D341Med (cell line): ENCODE data around the gene ARPIN.
A peak's percentile ranks its signal among the peaks of the same experiment; 100 is the strongest.
"Not testable (repeated sequence)": the region's sequence is repeated elsewhere in the genome, so short reads cannot be mapped to it uniquely, and the experiment has no call there.

Experiments
- DNase-seq: peaks from one replicate; pipeline ENCODE4 v3.0.0; 2012; ENCODE audit warnings: low spot score

ARPIN gene

DNA sequence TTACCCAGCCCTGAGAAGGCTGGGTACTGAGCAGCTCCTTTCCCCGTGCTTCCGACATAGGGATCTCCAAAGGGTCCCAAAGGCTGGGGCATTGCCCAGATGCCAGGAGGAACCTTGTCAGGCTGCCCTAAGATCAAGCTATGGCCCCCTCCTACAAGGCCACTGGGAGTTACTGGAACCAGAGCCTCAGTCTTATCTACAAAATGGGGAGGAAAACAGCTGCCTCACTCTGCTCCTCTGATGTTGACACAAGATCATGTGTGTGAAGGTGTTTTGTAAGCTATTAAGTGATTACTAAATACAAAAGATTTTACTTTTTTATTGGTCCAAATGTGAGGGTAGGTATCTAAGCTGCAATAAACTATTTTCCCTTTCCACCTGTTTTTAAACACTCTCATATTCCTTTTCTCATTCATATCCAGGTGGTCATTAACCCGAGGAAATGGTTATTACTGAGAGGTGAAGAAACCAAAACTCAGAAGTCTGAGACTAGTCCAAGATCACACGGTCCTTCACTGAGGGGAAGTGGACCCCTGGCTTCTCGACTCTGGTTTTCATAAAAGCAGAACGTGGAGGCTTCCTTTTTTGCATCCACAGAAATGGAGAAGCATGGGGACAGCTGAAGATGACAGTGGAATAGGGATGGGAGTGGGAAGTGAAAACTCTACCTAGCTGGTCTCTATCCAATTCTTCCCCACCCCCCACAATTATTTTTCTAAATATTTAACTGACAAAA, 1.7 kb downstream of the ARPIN start:
- DNase-seq = no peak

DNA sequence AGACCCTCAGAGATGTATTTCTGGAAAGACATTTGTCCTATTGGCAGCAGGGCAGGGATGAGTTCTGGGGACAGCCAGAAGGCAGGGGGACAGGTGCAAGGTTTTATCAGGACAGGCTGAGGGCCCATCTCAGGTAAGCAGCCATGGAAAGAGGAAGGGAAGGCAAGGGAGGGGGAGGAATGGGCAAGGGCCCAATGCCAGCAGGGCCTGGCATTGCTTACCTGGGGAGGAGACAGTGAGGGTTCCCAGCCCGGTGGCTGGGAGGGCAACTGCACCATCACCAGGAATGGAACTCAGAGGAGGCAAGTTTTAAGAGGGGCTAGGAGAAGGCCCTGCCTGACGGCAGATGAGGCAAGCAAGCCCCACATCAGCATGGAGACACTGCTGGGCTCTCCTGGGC, 3.1 kb downstream of the ARPIN start:
- DNase-seq = no peak

DNA sequence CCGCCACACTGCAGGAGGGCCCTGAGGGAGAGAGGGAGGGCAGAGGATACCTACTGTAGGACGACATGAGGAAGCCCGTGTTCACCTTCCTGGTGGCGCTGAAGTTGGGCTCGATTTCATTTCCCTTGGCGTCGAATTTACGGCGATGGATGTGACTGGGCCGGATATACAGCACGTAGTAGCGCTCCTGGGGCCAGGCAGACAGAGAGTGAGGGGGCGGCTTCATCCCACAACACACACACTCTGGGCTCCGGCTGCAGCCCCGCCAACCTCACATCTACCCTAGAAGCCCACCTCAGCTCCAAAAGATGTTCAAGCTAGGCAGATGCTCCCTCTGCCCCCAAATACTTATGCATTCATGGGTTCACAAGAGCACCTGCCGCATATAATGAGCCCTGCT, 4.5 kb downstream of the ARPIN start:
- DNase-seq = no peak

DNA sequence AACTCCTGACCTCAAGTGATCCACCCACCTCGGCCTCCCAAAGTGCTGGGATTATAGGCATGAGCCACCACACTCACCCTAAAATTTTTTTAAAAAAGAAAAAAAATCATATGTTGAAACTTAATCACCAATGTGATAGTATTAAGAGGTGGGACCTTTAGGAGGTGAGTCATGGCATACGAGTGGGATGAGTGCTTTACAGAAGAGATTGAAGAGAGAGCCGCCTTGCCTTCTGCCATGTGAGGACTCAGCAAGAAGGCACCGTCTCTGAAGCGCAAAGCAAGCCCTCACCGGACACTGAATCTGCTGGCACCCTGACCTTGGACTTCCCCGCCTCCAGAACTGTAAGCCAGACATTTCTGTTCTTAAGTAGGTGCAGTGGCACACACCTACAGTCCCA, 5.5 kb downstream of the ARPIN start:
- no peak for DNase-seq

DNA sequence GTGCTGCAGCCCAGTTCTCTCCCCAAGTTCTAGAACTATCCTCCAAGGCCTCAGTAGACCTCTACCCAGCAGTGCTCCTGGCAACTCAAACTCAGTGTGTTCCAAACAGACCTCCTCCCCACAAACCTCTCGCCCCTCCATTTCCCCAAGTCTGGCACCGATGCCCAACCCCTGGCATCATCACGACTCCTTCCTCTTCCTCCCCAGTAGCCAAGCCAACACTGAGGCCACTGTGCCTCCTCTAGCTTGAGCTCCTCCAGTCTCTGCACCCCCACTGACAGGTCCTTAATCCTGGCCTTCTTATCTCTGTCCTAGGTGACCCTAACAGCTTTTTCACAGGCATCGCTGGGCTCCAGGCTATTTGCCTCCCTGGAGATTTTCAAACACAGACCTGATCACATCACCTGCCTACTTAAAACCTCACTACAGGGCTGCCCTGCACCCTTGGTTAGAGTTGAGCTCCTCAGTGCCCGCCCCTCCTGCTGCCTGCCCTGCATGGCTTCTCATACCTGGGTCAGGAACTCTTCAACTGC, 6.8 kb downstream of the ARPIN start:
- no peak for DNase-seq

GRCh38 chr15:89904519-89904918, 8.2 kb downstream of the ARPIN start:
- DNase-seq = no peak

- DNase-seq = no peak
Observed at GRCh38 chr15:89903858-89904130, 9.0 kb downstream of the ARPIN start.

DNA sequence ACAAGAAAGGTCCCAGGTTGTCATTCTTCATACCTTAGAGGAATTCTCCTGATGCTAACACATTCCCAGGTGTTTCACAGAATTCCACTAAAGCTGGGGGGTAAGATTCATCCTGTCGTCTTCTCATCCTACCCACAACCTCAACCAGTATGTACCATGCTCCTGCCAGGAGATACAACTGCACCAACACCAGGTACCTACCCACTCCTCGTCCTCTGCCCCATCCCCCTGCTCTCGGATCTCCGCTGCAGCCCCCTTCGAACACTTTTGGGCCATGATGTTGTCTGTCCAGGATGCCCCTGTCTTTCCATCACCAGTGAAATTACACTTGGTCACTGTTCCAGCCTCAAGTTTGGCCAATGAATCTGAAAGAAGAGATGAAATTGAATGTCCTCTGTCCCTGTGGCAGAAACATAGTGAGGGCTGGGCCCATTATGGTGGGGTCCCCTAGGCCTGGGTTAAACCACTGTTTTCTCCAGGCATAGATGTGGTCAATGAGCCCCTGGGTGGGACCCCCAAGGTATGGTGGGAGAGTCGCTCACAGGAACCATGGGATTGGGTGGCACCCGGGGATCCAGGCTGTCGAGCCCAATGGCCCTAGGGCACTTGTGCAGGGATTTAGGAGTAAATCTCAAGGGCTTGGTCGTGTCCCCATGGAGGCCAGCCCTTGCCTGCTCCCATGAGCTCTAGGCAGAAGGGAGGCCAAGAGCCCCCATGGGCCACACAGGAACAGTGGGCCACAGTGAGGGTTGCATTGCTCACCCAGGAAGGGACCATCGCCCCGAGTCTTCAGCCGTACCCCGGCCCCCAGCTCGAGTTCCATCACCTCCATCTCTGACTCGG, 9.5 kb downstream of the ARPIN start:
- DNase-seq = no peak

GRCh38 chr15:89900849-89901248, 11.9 kb downstream of the ARPIN start:
- DNase-seq = no peak

GRCh38 chr15:89899951-89900567, 12.7 kb downstream of the ARPIN start:
- DNase-seq = no peak

- no peak for DNase-seq
Observed at GRCh38 chr15:89899295-89899945, 13.3 kb downstream of the ARPIN start.

- peak; percentile 70 for DNase-seq
Observed at GRCh38 chr15:89898614-89899294, 14.0 kb downstream of the ARPIN start.

DNA sequence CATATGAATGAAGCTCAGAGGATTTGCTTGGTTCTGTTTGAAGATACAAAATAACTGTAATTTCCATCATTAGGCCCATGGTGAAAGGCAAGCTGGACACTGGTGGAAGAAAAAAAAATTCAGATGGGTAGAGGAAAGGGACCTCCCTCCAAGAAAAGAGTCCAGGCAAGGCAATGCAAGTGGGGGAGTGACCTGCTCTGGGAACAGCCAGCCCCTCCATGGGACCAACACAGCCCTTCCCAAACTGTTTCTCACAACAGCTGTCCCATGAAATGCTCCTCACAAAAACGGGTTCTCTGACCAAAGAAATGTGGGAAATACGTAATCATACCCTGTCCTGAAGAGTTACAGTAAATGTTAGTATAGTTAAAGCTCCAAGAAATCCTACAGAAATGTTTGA, 14.6 kb downstream of the ARPIN start:
- DNase-seq = no peak

GRCh38 chr15:89893696-89894447, 18.9 kb downstream of the ARPIN start, which contains the start of gene AP3S2:
Gene AP3S2 (minus strand): TSS chr15:89893994. CDS start chr15:89893949, 45 bp downstream.
- DNase-seq = peak; percentile 90

- DNase-seq = no peak
Observed at GRCh38 chr15:89893027-89893426, 19.7 kb downstream of the ARPIN start.

DNA sequence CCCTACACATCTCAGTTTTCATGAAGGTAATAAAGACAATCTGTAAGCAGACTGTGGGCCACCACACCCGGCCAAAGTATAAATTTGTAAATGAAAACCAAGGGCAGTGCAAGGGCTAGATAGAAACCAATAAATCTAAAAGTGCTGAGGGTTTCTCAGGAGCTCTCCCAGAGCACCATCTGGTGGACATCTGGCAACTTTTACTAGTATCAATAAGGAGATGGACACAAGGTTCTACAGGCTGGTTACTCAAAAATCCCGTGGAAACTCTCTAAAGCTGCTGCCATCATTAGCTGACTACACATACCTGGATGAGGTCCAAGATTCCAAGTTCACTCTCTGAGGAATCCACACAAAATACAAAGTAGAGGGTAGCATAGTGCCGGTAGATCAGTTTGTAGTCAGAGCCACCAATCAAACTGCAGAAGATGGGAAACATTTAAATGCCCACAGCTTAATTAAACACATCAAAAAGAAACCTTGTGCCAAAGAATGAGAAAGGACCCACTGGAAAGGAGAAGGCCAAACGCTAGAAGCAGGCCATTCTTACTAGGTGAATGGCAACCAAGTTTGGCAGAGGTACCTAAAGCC, 24.4 kb downstream of the ARPIN start:
- peak; percentile 34 for DNase-seq

DNA sequence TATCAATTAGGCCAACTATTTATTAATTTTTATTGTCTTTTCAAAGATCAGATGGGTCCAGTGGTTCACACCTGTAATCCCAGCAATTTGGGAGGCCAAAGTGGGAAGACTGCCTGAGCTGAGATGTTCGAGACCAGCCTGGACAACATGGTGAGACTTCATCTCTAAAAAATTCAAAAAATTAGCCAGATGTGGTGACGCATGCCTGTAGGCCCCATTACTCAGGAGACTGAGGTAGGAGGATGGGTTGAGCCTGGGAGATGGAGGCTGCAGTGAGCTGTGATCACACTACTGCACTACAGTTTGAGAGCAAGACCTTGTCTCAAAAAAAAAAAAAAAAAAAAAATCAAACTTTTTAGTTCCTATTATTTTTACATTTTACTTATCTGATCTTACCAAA, 27.1 kb downstream of the ARPIN start:
- DNase-seq = no peak

GRCh38 chr15:89885179-89885578, 27.6 kb downstream of the ARPIN start:
- DNase-seq = not testable (repeated sequence)

- no peak for DNase-seq
Observed at GRCh38 chr15:89883518-89883917, 29.2 kb downstream of the ARPIN start.

DNA sequence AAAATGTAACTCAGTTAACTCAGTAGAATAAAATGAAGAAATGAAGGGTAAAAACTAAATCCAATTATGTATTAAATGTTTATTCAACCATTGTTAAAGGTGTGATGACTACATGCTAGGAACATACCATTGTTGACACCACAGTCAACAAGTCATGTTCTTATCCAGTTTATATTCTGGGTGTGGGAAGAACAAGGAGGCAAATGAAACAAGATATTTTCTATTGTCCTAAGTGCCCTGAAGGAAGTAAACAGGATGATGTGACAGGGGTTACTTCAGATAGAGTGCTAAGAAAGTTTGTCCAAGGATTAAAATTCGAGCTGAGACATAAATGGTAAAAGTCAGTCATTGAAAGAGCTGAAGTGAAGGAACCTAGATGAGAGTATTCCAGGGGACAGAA, 32.0 kb downstream of the ARPIN start:
- no peak for DNase-seq

- no peak for DNase-seq
Observed at GRCh38 chr15:89878323-89878722, 34.4 kb downstream of the ARPIN start.
